ENCODE data around the gene COL27A1. TPM values are rescaled to one million over a fixed set of nuclear protein-coding genes. Genes with fewer than 3 reads are reported as not detected.

COL27A1 gene
- total RNA-seq, 1 donor from 2014 or later, result 61.4 TPM

GRCh38 chr9:114281473-114282103 is 126.3 kb downstream of the COL27A1 start:
- TF ChIP-seq CTCF (IDR thresholded peaks at IDR 0.05; ENCODE audit: unreplicated experiment), result no peak
- H3K4me3 Mint-ChIP-seq (ENCODE audit: unreplicated experiment), result no peak overlapping the region
- H3K36me3 Mint-ChIP-seq (ENCODE audit: low read depth, unreplicated experiment), result peaks cover 37% of the 10 kb centered on the region
- no peak overlapping the region for H3K27ac Mint-ChIP-seq (ENCODE audit: unreplicated experiment)
- H3K9me3 Mint-ChIP-seq (ENCODE audit: unreplicated experiment), result no peaks in the 10 kb centered on the region
- H3K4me1 Mint-ChIP-seq (ENCODE audit: unreplicated experiment), result peaks cover 10% of the 10 kb centered on the region
- no peak for DNase-seq (ENCODE audit: low spot score)
- H3K27me3 Mint-ChIP-seq (ENCODE audit: unreplicated experiment), result peaks cover 9% of the 10 kb centered on the region

GRCh38 chr9:114282104-114282485 is 126.8 kb downstream of the COL27A1 start:
- TF ChIP-seq CTCF (IDR thresholded peaks at IDR 0.05; ENCODE audit: unreplicated experiment), result no peak
- peaks cover 10% of the 10 kb centered on the region for H3K4me1 Mint-ChIP-seq (ENCODE audit: unreplicated experiment)
- DNase-seq (ENCODE audit: low spot score), result no peak

GRCh38 chr9:114282507-114282906 is 127.2 kb downstream of the COL27A1 start:
- Mint-ChIP-seq H3K27ac (ENCODE audit: unreplicated experiment) (no peak overlapping the region), H3K36me3 (ENCODE audit: low read depth, unreplicated experiment) (peaks cover 27% of the 10 kb centered on the region), H3K27me3 (ENCODE audit: unreplicated experiment) (peaks cover 9% of the 10 kb centered on the region), H3K4me1 (ENCODE audit: unreplicated experiment) (peaks cover 12% of the 10 kb centered on the region), H3K4me3 (ENCODE audit: unreplicated experiment) (no peak overlapping the region), H3K9me3 (ENCODE audit: unreplicated experiment) (no peaks in the 10 kb centered on the region)
- DNase-seq (ENCODE audit: low spot score), result no peak
- TF ChIP-seq CTCF (IDR thresholded peaks at IDR 0.05; ENCODE audit: unreplicated experiment), result no peak

More at GRCh38 chr9:114282104-114282485, 126.8 kb downstream of the COL27A1 start:
- Mint-ChIP-seq H3K36me3 (ENCODE audit: low read depth, unreplicated experiment) (peaks cover 32% of the 10 kb centered on the region), H3K4me3 (ENCODE audit: unreplicated experiment) (no peak overlapping the region), H3K9me3 (ENCODE audit: unreplicated experiment) (no peaks in the 10 kb centered on the region), H3K27ac (ENCODE audit: unreplicated experiment) (no peak overlapping the region), H3K27me3 (ENCODE audit: unreplicated experiment) (peaks cover 9% of the 10 kb centered on the region)

GRCh38 chr9:114282926-114283325 is 127.6 kb downstream of the COL27A1 start:
- DNase-seq (ENCODE audit: low spot score), result no peak
- Mint-ChIP-seq H3K36me3 (ENCODE audit: low read depth, unreplicated experiment) (peaks cover 26% of the 10 kb centered on the region), H3K4me1 (ENCODE audit: unreplicated experiment) (peaks cover 17% of the 10 kb centered on the region), H3K9me3 (ENCODE audit: unreplicated experiment) (no peaks in the 10 kb centered on the region), H3K27ac (ENCODE audit: unreplicated experiment) (no peak overlapping the region), H3K4me3 (ENCODE audit: unreplicated experiment) (peak overlapping the region; percentile 60), H3K27me3 (ENCODE audit: unreplicated experiment) (peaks cover 9% of the 10 kb centered on the region)
- no peak for TF ChIP-seq CTCF (IDR thresholded peaks at IDR 0.05; ENCODE audit: unreplicated experiment)

- DNase-seq (ENCODE audit: low spot score), result no peak
- H3K27ac Mint-ChIP-seq (ENCODE audit: unreplicated experiment), result no peak overlapping the region
- H3K9me3 Mint-ChIP-seq (ENCODE audit: unreplicated experiment), result no peaks in the 10 kb centered on the region
- TF ChIP-seq CTCF (IDR thresholded peaks at IDR 0.05; ENCODE audit: unreplicated experiment), result no peak
- peaks cover 19% of the 10 kb centered on the region for H3K36me3 Mint-ChIP-seq (ENCODE audit: low read depth, unreplicated experiment)
- peaks cover 20% of the 10 kb centered on the region for H3K4me1 Mint-ChIP-seq (ENCODE audit: unreplicated experiment)
- peaks cover 5% of the 10 kb centered on the region for H3K27me3 Mint-ChIP-seq (ENCODE audit: unreplicated experiment)
- H3K4me3 Mint-ChIP-seq (ENCODE audit: unreplicated experiment), result no peak overlapping the region
Measured at GRCh38 chr9:114283551-114284111, 128.3 kb downstream of the COL27A1 start.

Measured in endothelial cell (in vitro differentiated cells).